Fibroblast of skin of back (primary cell): Measurements from ENCODE around the gene PKDCC.

Experiments
- DNase-seq: peaks from one replicate; pipeline ENCODE4 v3.0.0-alpha.2; 2013

Gene PKDCC

DNA sequence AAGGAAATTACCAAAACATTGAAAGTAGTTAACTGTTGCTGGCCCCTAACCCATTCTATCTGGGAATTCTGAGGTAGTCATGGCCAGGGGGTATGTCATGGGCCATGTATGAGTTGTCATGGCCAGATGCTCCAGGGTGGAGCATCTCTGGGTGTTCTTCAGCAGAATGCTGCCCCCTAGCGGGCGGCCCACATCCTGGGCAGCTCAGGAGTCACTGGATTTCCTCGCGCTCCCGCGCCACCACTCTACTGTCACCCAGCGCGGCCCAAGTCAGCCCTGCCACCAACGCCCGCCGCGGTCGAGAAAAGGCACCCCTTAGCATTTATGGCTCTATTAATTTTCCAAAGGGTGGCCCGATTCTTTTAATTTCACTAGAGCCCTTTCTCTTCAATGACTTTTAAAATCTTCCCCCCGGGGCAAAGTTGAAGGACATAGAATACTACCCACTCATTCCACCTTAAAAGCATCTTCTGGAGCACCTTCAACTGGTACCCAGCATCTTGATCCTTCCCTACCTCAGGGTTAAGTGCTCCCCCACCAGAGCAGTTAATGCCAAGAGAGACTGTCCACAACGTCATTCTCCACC lies 41.6 kb downstream of the PKDCC start:
- peak; percentile 64 for DNase-seq

DNA sequence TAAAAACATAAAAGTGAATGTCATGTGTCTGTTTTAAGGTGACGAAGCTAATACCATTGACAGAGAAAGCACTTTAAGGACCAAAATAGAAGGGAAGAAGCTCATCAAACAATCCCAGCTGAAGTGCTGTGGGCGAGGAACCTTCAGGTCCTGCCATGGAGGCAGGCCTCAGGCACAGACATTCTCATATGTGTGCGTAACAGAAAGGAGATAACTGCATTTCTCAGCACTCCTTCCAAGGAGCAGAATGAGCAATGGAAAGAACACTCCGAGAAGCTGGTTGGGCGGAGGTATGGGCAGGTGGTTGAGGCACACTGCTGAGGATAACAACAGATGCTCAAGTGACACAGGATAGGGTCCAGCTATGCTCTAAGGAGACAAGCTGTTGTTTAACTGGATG lies 42.4 kb downstream of the PKDCC start:
- DNase-seq: no peak

DNA sequence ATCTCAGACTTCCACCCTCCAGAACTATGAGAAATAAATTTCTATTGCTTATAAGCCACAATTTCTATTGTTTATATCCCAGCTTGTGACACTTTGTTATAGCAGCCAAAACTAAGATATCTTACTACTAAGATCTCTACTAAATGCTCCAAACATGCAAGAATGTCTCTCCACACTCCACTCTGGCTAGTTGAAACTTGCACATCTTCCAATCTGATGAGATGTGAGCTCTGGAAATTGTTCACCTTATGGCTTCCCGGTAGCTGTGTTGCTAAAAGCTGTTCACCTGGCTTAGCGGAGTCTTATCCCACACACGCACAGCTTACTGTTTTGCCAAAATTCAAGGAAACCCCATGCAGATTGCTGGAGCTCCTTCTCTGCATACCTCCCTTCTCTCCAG lies 43.9 kb downstream of the PKDCC start:
- no peak for DNase-seq

DNA sequence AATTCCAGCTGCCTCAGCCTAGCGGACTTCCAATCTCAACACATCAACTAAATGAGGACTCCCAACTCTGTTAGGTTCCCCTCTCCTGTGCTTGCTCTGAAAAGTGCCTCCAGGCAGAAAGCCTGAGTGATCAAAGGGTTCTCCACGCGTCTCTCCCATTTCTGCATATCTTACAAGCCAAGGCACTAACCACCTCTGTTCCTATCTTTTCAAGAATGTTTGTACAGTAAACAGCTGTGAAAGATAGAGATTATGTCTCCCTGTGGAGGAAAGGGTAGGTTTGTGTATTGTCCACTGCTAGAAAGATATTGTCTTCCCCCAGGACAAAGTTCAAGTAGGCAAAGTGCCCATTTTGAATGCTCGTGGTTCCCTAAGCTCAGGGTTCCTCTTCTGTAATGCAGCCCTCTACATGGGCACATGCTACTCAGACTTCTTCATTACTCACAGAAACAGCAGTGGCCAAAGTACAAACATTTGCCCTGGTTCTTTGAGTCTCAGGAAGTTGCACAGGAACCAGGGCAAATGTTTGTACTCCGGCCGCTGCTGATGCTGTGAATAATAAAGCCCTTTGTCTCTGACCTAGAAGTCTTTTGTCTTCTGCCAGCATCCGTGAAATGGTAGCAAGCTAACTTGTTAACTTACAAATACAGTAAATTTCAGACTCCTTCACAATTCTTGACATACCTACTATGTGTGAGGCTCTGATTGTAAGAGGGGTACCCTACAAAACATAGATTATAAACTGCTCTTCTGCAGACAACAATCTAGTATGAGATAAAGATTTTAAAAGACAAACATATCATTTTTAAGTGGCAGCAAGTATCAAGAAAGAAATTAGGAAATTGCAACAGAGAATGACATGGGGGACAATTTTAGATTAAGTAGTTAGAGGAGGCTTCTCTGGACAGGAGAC lies 44.5 kb downstream of the PKDCC start:
- DNase-seq: no peak

DNA sequence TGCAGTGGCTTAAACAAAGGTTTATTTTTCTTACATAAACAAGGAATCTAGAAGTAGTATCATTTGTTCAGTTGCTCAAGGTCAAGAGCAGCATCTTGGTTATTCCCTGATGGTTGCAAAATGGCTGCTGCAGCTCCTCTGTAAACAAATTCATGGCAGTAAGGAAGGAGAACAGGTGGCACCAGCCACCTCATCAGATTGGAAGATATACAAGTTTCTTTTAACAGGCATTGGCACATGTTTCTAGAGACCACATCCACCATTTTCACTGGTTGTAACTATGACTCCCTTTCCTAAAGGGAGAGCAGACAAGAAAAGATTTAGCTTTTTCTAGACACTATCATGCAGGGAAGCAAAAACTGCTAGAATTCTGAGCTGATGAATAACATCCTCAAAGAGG lies 46.3 kb downstream of the PKDCC start:
- DNase-seq: no peak

DNA sequence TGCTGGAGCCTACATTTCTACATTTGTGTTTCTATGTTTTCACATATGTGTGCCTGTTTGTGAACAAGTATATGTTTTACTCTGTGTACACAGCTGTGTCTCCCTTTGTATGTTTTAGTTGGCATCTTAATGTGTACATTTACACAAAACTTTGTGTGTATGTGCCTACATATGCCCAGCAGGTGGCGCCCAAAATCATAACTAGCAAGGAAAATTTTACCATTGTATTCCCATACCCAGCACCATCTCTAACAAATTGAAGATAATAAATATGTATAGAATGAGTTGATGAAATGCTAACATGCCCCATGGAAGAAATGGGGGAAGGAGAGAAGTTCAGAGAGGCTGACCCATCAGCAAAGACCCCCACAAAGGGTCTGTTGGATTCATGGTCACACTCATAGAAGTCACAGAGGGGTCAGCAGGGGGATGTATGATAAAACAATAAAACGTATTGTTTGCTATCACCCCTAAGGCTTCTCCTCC lies 48.1 kb downstream of the PKDCC start:
- DNase-seq: peak; percentile 69

DNA sequence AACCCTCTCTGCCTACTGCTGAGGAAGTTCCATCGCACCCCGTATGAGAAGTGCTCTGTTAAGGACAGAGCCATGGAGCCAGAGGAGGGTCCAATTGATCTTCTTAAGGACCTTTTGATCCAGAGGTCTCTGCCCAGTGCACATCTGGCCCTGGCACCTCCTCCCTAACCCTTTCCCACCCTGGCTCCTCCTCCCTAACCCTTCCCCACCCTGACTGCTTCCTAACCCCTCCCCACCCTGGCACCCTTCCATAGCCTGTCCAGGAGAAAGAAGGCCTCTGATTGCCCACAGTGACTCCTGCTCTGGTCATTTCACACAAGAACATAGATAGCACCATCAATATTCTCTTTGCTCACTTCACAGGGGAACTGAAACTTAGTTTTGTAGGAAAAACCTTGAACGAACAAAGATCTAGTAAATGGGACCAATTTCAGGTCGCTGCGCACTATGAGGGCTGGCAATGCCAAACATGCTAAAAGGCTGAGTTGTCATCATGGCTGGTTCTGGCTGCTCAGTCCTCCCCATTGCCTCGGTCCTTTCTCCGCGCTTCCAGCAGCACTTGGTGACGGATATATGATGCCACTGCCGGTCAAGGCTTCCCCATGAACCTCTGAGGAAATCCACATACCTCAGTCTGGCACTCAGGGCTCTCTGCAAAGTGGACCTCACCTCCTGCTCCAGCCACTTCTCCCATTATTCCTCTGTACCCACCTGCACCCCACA lies 49.2 kb downstream of the PKDCC start:
- DNase-seq: no peak

DNA sequence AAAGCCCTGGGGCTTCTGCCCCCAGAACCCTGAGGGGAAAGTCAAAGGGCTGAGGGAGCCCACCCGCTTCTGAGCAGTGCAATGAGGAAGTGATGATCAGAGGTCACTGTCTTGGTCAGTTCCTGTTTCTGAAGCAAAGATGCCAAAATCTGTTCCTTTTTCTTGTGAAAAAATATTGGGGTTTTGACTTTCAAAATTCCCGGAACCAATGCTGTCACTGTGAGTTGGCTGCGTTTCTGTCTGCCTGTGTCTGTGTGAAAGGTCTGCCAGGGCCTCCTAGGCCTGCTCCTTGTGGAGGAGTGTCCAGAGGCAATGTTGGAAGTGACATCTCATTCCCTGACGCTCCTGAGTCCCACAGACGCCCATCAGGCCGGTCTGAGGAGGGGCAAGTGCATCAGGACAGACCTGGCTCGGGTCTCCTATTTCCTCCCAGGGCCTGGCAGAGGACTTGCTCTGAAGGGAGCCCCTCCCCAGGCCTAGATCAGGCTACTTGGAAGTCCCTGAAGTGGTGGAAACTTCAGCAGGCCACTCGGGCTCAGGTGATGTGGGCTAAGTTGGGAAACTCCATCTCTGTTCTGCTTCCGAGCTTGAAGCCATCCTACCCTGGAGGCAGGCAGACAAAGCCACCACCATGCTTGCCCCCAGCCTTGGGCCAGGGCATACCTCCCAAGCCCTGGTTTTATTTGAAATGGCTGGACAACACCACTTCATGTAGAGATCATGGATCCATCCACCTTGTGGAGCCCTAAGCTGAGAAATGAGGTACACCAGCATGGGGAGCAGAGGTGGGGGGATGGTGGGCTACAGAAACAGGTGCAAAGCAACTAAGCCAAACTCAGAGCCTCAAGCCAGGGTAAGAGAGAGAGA lies 51.0 kb downstream of the PKDCC start:
- no peak for DNase-seq

DNA sequence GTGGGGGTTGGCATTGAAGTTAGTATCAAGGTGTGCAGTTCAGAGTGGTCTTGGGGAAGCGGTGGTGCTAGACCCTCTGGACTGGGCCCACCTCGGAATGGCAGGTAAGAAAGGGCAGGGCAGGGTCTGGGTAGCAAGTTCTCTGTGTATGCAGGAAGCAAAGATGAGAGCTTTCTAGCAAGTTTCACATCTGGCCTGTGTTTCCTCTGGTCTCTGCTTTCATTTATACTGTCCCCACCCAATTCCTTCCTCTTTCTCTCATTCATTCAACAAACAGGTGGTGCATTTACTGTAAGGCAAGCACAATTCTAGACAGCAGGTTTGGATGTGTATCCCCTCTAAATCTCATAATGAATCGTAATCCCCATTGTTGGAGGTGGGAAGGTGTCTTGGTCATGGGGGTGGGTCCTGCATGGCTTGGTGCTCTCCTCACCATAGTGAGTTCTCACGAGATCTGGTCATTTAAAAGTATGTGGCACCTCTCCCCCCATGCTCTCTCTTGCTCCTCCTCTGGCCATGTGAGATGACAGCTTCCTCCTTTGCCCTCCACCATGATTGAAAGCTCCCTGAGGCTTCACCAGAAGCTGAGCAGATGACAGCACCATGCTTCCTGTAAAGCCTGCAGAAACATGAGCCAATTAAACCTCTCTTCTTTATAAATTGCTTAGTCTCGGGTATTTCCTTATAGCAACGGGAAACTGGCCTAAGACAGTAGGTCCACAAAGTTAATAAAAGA lies 51.8 kb downstream of the PKDCC start:
- DNase-seq: no peak

DNA sequence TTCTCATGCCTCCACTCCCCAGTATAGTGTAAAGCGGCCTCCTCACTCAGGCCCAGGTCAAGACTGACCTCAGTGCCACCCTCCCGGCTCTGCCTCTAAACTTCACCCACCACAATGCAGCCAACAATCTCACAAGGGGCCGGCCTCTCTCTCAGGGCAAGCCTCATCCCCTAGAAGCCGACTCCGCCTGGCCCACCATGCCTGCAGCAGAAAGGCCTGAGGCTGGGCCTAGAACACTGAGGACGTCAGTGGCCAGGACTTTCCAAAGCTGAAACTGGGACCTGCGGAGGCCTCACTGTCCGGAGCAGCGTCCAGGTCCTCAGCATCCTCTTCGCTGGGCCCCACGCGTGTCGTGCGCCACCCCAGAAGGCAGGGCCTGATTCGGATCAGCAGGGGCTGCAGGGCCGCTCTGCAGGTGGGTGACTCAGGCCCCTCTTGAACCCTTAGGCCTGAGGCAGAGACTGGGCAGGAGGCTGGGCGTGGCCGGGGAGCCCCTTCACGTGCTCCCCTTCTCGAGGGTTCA lies 52.9 kb downstream of the PKDCC start:
- no peak for DNase-seq

DNA sequence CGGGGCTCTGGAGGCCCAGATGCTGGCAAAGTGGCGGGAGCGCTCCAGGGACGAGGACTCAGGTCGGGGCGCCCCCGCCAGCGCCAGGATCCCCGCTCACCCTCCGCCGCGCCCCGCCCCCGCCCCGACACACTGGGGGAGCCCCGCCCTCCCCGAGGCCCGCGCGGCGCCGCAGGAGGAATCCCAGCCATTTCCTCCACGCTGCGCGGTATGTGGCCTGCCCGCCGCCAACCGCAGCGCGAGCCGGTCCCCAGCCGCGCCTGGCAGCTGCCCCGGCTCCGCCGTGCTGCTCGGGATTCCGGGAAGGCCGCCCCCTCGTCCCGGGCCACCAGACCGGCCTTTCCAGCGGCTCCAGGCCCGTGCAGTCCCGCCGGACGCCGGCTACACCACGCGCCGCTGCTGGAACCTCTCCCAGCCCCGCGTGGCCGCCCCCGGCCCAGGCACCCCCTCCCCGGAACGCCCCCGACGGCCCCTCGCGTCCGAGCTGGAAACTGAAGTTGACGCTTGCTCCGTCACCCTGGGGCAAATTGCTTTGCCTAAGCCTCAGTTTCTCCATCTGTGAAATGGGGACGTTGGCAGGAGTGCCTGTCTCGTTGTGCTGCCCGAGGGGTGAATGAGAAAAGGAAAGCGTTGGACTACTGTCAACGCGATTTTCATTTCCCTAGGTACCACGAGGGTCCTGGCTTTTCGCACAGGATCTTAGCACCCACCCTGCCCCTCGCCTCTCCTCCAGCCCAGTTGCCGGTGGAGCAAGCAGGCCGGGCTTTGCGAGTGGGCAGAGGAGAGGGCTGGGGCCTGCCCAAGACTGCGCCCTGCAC lies 53.6 kb downstream of the PKDCC start:
- DNase-seq: peak; percentile 88

DNA sequence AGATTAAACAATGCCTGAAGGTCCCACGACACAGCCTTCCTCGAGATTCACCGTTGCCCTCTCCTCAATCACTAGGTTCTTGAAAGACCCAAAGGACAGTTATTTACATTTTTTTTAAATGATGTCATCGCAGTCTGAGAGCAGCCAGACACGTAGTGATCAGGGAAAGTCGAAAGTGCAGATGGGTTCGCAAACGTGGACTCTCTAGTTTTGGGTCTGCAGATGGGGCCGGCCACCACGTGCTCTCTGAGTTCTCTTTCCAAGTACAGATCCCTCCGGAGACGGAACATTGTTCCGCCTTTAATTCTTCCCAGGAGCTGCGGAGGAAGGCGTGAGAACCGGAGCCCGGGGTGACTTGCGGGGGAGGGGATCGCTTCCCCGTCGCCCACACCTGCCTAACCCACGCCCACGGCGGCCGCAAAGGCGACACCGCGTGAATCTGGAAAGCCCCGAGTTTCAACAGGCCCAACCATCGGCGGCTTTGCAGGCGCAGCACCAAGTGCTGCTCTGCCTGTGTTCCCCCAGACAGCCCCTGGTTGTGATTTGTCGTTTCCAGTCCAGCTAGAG lies 54.3 kb downstream of the PKDCC start:
- DNase-seq: peak; percentile 92

DNA sequence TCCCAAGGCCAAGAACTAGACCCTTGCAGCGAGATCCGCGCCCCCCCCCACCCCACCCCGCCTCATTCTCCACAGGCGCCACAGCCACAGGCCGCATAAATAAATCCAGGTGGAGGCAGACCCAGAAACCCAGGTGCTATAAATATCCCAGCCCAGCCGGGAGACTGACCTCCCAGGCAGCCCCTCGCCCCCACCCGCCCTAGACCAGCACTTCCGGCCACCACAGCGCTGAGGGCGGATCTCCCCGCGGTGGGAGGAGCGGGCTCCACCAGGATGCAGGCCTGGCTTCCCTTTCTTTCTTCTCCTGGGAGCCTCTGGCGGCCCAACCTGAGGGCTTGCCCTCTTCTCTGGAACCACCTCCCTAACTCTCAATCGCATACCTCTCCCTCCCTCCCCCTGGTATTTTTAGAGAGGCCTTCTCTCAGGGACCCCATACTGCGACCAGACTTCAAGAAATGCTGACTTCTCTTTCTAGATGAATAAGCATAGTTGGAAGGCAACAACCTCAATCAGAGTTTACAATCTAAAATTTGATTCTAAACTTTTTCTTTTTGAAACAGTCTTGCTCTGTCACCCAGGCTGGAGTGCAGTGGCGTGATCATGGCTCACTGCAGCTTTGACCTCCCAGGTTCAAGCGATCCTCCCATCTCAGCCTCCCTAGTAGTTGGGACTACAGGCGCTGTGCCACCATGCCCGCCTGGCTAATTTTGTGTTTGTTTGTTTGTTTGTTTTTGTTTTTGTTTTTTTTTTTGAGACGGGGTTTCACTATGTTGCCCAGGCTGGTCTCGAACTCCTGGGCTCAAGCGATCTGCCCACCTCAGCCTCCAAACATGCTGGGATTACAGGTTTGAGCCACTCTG lies 55.0 kb downstream of the PKDCC start:
- DNase-seq: peak; percentile 77

DNA sequence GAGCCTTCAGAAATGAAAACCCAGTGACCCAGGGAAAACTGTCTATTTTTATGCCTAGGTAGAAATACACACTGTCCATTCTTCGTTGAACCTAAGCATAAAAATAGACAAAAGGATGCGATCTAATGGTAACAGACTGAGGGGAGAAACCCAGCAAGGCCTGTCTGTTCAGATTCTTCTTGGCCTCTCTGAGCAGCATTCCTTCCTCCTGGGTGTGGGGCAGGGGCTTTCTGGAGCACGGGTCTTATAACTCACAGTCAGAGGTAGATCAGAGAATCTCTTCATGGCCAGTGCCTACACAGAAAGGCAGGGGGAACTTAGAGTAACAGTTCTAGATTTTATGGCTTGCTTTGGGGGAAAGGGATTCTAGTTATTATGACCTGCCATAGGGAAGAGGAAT lies 56.0 kb downstream of the PKDCC start:
- DNase-seq: no peak

DNA sequence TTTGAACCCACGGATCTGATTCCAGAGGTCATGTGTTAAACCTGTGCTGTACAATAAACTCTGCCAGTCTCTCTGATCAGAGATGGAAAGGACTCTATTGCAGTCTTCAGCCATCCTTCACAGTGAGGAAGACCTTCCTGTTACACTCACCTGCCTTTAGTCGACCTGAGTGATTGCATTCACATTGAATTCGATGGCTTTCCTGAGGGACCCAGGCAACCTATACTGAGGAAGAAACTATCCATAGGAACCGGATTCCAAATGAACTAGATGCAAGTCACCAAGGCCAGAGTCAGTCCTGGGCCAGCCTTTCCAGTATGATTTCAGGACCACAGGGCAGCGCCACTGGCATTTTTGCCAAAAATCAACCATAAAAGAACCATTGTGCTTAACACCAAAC lies 56.8 kb downstream of the PKDCC start:
- DNase-seq: no peak

DNA sequence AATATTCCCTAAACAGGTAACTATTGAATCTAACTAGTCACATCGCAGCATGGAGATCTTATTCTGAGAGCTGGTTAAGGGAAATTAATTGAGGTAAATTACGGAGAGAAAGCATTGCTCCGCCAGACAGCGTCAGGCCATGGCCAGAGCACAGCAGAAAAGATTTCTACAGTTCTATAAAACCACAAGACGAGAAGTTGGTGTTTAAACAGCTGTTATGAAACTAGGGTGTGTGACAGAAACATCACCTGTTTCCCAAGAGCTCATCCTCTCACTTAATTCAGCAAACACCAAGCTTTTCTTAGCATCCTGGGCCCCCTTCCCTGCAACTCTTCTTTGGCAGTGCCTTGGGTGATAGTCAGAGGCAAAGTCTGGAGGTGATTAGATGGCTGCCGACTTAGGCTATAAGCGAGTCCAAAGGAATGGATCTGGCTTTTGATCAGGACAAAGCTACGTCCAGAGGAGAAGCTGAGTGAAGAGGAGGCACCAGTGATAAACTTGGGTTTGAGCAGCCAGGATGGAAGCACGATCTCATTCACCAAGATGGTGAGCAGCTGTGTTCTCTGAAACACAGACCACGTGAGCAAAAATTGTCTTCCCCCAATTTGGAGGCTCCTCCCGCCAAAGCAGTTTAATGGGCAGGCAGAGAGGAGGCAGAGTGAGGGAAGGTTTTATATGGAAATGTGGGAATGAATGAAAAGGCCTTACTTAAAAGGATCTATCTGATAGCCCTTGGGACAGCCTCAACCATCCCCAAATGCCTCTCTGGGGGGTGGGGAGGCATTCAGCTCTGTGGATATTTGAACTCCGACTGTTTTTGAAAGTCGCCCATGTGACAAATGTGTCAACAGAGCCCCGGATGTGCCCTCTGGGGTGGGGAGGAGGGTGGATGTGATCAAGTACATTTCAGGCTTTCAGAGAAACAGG lies 57.8 kb downstream of the PKDCC start:
- DNase-seq: peak; percentile 65

DNA sequence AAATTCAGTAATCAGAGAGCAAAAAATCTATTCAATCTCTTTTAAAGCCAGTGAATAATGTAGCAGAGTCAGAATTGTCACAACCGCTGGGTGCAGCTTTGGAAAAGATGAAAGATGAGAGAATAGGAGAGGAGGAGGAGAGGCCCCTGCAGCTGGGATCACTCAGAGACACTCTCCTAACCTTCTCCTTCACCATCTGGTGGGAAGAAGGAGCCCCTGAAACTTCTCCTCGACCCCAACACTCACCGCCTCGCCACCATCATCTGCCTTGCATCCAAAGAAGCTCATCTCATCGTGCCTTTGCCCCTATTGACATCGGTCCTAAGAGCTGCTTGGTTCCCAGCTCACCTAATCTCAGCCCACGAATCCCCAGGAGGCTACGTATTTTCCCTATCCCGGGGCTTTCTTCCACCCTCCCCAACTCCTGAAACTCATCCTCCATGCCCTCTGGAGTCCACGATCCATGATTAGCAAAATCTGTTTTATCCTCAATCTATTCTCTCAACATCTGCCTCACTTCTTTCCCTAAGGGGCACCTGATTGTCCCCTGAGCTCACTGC lies 58.5 kb downstream of the PKDCC start:
- DNase-seq: no peak
